Measurements from ENCODE around the gene JADE1.

Gene JADE1

DNA sequence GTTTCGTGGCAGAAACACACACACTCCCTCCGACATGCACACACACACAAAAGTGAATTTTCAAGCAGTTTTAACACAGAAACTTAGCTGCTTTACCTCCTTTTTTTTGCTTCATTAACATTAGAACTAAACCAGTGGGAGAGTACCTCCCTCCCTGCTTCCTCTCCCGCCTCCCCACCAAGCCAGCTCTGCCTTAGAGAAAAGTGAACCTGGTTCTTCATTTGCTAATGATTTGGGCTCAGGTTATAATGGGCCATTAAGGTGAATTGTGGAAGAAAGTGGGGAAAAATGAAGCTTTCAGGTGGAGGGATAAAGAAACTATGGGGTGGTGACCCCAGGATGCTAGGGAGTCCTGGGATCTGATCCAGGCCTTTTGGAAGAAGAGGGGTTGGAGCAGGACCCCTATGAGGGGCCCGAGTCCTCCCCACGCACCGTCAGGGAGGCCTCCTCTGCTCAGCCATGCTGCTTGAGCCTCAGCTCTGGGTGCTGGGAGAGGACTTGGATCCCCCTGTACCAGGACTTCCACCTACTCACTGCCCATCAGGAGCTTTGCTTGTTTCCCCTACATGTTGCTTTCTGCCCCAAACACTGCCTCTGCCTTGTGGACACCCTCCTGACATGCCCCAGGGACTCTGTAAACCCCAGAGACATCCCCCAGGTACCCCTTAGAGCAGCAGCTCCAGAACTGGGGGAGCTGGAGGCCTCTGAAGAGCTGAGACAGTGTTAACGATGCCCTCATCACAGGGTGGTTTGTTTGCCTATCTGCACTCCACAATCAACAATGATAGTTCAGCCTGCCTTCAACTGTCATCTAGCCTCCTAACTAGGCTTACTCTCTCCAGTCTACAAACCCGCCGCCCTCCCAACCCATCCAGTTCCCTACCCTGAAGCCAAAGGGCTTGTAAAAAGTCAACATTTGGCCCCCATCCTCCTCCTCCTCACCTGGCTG lies 6.5 kb upstream of the JADE1 start:
- TF ChIP-seq, protein P1, sequence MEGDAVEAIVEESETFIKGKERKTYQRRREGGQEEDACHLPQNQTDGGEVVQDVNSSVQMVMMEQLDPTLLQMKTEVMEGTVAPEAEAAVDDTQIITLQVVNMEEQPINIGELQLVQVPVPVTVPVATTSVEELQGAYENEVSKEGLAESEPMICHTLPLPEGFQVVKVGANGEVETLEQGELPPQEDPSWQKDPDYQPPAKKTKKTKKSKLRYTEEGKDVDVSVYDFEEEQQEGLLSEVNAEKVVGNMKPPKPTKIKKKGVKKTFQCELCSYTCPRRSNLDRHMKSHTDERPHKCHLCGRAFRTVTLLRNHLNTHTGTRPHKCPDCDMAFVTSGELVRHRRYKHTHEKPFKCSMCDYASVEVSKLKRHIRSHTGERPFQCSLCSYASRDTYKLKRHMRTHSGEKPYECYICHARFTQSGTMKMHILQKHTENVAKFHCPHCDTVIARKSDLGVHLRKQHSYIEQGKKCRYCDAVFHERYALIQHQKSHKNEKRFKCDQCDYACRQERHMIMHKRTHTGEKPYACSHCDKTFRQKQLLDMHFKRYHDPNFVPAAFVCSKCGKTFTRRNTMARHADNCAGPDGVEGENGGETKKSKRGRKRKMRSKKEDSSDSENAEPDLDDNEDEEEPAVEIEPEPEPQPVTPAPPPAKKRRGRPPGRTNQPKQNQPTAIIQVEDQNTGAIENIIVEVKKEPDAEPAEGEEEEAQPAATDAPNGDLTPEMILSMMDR (IDR thresholded peaks at IDR 0.05; ENCODE audit: low read depth, low read length), result no peak
- no peak for TF ChIP-seq MYC (IDR thresholded peaks at IDR 0.05; ENCODE audit: low read depth, low read length)
- no peak for TF ChIP-seq POLR2A (IDR thresholded peaks at IDR 0.05; ENCODE audit: extremely low read depth, insufficient read length)
- TF ChIP-seq, protein P2, sequence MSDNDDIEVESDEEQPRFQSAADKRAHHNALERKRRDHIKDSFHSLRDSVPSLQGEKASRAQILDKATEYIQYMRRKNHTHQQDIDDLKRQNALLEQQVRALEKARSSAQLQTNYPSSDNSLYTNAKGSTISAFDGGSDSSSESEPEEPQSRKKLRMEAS (IDR thresholded peaks at IDR 0.05; ENCODE audit: low read depth, low read length), result no peak
- DNase-seq (ENCODE audit: low read depth), result no peak
- H3K4me3 ChIP-seq (ENCODE audit: low read depth, low read length), result no peak overlapping the region

DNA sequence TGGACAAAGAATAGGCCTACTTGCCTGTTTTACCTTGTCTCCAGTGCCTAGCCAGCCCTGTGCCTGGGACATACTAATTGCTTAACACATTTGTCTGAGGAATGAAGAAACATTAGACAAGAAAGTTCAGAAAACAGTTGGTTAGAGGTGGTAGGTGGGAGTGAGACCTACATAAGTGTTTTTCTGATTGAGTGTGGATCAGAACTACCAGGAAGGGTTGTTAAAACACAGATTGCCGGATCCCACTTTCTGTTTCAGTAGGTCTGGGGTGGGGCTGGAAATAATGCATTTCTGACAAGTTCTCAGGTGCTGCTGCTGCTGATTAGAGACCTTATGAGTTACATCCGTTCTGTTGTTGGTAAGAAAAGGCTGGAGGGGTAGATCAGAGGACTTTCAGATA lies 5.7 kb upstream of the JADE1 start:
- no peak for DNase-seq (ENCODE audit: low read depth)
- TF ChIP-seq, protein P1 (IDR thresholded peaks at IDR 0.05; ENCODE audit: low read depth, low read length), result no peak
- no peak for TF ChIP-seq POLR2A (IDR thresholded peaks at IDR 0.05; ENCODE audit: extremely low read depth, insufficient read length)
- no peak for TF ChIP-seq MYC (IDR thresholded peaks at IDR 0.05; ENCODE audit: low read depth, low read length)
- TF ChIP-seq, protein P2 (IDR thresholded peaks at IDR 0.05; ENCODE audit: low read depth, low read length), result no peak
- no peak overlapping the region for H3K4me3 ChIP-seq (ENCODE audit: low read depth, low read length)

DNA sequence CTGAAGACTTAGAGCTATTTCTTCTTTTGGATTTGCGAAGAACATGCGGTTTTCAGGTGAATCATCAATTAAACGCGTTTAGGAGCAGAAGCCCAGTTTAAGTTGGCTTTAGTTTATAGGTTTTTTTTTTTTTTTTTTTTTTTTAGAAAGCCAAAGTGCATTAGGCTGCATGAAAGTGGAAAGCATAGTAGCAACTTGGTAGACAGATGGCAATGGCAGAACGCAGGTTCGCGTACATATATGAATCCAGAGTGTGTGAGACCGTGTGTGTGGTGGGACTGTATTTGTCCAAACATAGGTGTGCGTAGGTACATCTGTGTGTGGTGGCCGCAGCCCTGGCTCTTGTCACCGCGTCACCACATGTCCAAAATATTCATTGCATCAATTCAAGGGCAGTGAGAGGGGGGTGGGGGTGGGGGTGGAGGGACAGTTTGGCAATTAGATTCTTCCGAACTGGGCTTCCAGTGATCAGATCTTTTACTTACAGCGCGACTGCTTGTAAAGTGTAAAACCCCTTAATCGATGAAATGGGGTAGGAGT lies 901 bp downstream of the JADE1 start:
- DNase-seq (ENCODE audit: low read depth), result peak; percentile 73
- TF ChIP-seq POLR2A (IDR thresholded peaks at IDR 0.05; ENCODE audit: extremely low read depth, insufficient read length) (no peak), MYC (IDR thresholded peaks at IDR 0.05; ENCODE audit: low read depth, low read length) (no peak)
- TF ChIP-seq, protein P1 (IDR thresholded peaks at IDR 0.05; ENCODE audit: low read depth, low read length), result no peak
- TF ChIP-seq, protein P2 (IDR thresholded peaks at IDR 0.05; ENCODE audit: low read depth, low read length), result no peak
- H3K4me3 ChIP-seq (ENCODE audit: low read depth, low read length), result peak overlapping the region; percentile 97

DNA sequence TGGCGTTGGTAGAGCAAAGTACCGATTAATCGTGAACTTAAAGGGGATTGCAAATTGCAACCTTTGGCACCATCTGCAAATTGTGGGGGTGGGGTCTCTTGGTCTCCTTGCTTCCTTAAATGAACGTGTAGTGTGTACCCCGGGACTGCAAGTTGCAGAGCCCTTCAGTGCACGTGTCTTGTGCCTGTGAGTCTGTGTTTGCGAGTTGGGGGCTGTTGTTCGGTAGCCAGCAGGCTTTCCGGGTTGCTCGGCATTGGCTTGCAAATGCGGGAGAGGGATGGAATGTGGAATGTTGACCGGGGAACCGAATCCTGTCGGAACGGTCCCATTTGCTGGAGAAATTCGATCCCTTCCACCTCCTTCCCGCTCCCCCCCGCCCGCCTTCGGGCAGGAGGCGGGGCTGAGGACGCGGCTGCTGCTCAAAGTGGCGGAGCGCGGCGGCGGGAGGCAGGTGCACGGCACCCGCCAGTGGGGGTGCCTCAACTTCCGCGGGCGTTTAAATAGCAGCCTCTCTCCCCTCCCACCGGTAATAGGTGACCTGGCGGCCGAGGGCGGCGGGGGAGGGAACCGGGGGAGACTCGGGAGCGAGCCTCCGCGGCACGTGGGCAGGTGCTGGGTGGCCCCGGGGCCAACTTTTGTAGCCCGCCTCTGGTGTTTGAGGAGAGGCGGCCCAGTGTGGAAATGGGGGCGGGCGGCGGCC lies 1.5 kb downstream of the JADE1 start:
- DNase-seq (ENCODE audit: low read depth), result peak; percentile 88
- peak overlapping the region; percentile 97 for H3K4me3 ChIP-seq (ENCODE audit: low read depth, low read length)
- TF ChIP-seq POLR2A (IDR thresholded peaks at IDR 0.05; ENCODE audit: extremely low read depth, insufficient read length) (peak; percentile 70), MYC (IDR thresholded peaks at IDR 0.05; ENCODE audit: low read depth, low read length) (peak; percentile 97)
- TF ChIP-seq, protein P2 (IDR thresholded peaks at IDR 0.05; ENCODE audit: low read depth, low read length), result peak; percentile 95
- TF ChIP-seq, protein P1 (IDR thresholded peaks at IDR 0.05; ENCODE audit: low read depth, low read length), result no peak

DNA sequence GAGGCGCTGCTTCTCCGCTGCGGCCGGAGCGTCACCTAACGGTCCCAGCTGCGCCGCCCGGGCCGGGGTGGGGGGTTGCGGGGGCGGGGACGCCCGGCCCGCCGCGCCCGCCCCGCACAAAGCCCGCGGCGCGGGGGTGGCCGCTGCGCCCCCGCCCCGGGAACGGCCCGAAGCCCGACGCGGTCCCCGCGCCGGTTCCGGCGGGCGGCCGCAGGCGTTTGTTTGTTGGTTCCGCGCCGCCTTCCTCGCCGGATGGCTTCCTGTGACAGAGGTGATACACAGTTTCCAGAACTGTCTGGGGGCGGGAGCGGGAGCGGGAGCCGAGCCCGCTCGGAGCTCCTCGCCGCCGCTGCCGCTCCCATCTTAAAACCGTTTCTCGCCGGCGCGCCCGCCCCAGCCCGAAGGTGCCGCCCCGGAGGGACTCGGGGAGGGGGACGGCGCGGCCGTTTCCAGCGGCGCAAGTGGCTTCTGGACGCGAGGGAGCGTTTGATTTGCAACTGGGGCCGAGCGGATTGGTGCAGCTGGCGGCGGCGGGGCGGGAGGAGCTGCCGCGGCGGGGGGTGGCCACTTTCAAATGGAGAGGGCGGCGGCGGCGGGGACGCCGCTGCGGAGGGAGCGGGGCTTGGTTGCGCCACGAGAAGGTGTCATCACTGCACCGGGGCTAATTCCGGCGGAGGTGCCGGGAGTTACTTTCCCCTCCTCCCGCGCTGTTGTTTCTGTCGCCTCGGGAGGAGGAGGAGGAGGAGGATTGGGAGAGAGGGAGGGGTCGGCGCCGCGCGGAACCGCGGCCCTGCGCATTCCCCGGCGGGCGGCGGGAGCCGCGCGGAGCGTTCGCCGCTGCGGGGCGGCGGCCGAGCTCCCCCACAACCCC lies 2.3 kb downstream of the JADE1 start:
- peak; percentile 62 for TF ChIP-seq POLR2A (IDR thresholded peaks at IDR 0.05; ENCODE audit: extremely low read depth, insufficient read length)
- TF ChIP-seq, protein P1 (IDR thresholded peaks at IDR 0.05; ENCODE audit: low read depth, low read length), result no peak
- TF ChIP-seq, protein P2 (IDR thresholded peaks at IDR 0.05; ENCODE audit: low read depth, low read length), result peak; percentile 45; the same call in 1 of the 2 replicates
- peak; percentile 69 for TF ChIP-seq MYC (IDR thresholded peaks at IDR 0.05; ENCODE audit: low read depth, low read length)
- peak overlapping the region; percentile 97 for H3K4me3 ChIP-seq (ENCODE audit: low read depth, low read length)
- peak; percentile 97 for DNase-seq (ENCODE audit: low read depth)

Measured in NB4 (cell line).